Nephron progenitor cell (in vitro differentiated cells): Measurements from ENCODE around the gene SASH1.

Experiments
- DNase-seq: peaks from one replicate; pipeline ENCODE4 v3.0.0; 2021
- H3K27ac Mint-ChIP-seq: 2 replicates; pipeline ENCODE4 v1.8.0; 2021; ENCODE audit warnings: mild to moderate bottlenecking, moderate library complexity, mixed read lengths
- H3K27me3 Mint-ChIP-seq: 2 replicates; pipeline ENCODE4 v1.8.0; 2021; ENCODE audit warnings: mild to moderate bottlenecking, low read depth, mixed read lengths; ENCODE audit not compliant: poor library complexity
- H3K36me3 Mint-ChIP-seq: 2 replicates; pipeline ENCODE4 v1.8.0; 2021; ENCODE audit warnings: low read depth, mixed read lengths
- H3K4me1 Mint-ChIP-seq: 2 replicates; pipeline ENCODE4 v1.8.0; 2021; ENCODE audit warnings: mixed read lengths
- H3K4me3 Mint-ChIP-seq: 2 replicates; pipeline ENCODE4 v1.8.0; 2021; ENCODE audit warnings: mild to moderate bottlenecking, moderate library complexity, mixed read lengths
- H3K9me3 Mint-ChIP-seq: 2 replicates; pipeline ENCODE4 v1.8.0; 2021; ENCODE audit warnings: mild to moderate bottlenecking, moderate library complexity, mixed read lengths
- CTCF ChIP-seq: fragments of 200-600 bp; sonication (generic); IDR thresholded peaks from 2 replicates; pipeline ENCODE4 v1.5.0; 2021; ENCODE audit warnings: antibody characterized with exemption

Gene SASH1

GRCh38 chr6:148509800-148510581, 167.4 kb downstream of the SASH1 start:
- H3K36me3 Mint-ChIP-seq: peaks cover 39% of the 10 kb centered on the region
- peaks cover 57% of the 10 kb centered on the region for H3K4me1 Mint-ChIP-seq
- no peak overlapping the region for H3K27ac Mint-ChIP-seq
- DNase-seq: no peak
- H3K9me3 Mint-ChIP-seq: peaks cover 8% of the 10 kb centered on the region
- TF ChIP-seq CTCF: no peak
- peak overlapping the region; percentile 74 for H3K4me3 Mint-ChIP-seq
- H3K27me3 Mint-ChIP-seq: no peaks in the 10 kb centered on the region

- no peak for DNase-seq
- peaks cover 8% of the 10 kb centered on the region for H3K9me3 Mint-ChIP-seq
- peaks cover 65% of the 10 kb centered on the region for H3K36me3 Mint-ChIP-seq
- peak overlapping the region; percentile 72 for H3K27ac Mint-ChIP-seq
- TF ChIP-seq CTCF: no peak
- no peak overlapping the region for H3K4me3 Mint-ChIP-seq
- H3K27me3 Mint-ChIP-seq: no peaks in the 10 kb centered on the region
- H3K4me1 Mint-ChIP-seq: peaks cover 49% of the 10 kb centered on the region
Observed at GRCh38 chr6:148513145-148514071, 170.8 kb downstream of the SASH1 start.

- Mint-ChIP-seq H3K4me3 (no peak overlapping the region), H3K27me3 (no peaks in the 10 kb centered on the region), H3K9me3 (peaks cover 14% of the 10 kb centered on the region), H3K27ac (peak overlapping the region; percentile 76), H3K4me1 (peaks cover 49% of the 10 kb centered on the region), H3K36me3 (peaks cover 73% of the 10 kb centered on the region)
- DNase-seq: no peak
- no peak for TF ChIP-seq CTCF
Observed at GRCh38 chr6:148514091-148514845, 171.6 kb downstream of the SASH1 start.

- H3K4me1 Mint-ChIP-seq: peaks cover 50% of the 10 kb centered on the region
- H3K36me3 Mint-ChIP-seq: peaks cover 93% of the 10 kb centered on the region
- H3K9me3 Mint-ChIP-seq: peaks cover 19% of the 10 kb centered on the region
- no peak overlapping the region for H3K27ac Mint-ChIP-seq
- H3K4me3 Mint-ChIP-seq: no peak overlapping the region
- no peak for DNase-seq
- no peak for TF ChIP-seq CTCF
- no peaks in the 10 kb centered on the region for H3K27me3 Mint-ChIP-seq
Observed at GRCh38 chr6:148516217-148516616, 173.6 kb downstream of the SASH1 start.

- TF ChIP-seq CTCF: no peak
- no peak overlapping the region for H3K4me3 Mint-ChIP-seq
- peaks cover 17% of the 10 kb centered on the region for H3K9me3 Mint-ChIP-seq
- peak overlapping the region; percentile 68 for H3K27ac Mint-ChIP-seq
- H3K36me3 Mint-ChIP-seq: peaks cover 94% of the 10 kb centered on the region
- peaks cover 50% of the 10 kb centered on the region for H3K4me1 Mint-ChIP-seq
- no peak for DNase-seq
- no peaks in the 10 kb centered on the region for H3K27me3 Mint-ChIP-seq
Observed at GRCh38 chr6:148516617-148517016, 174.0 kb downstream of the SASH1 start.
